Measurements from ENCODE around the gene ARL5C.
A peak's percentile ranks its signal among the peaks of the same experiment; 100 is the strongest.

The ARL5C gene

GRCh38 chr17:39197380-39198185, 31.6 kb upstream of the ARL5C start, which contains the start of gene CACNB1:
Gene CACNB1 (minus strand): TSS chr17:39197669. CDS start chr17:39197495, 174 bp downstream.
- H3K4me3 Mint-ChIP-seq = peak within 1 kb of the TSS; percentile 85 to 86
- no peaks in the 10 kb centered on the region for H3K9me3 Mint-ChIP-seq
- ATAC-seq (peak; percentile 66), DNase-seq (peak; percentile 63 to 67)
- H3K4me1 Mint-ChIP-seq = peaks cover 73% of the 10 kb centered on the region
- H3K27me3 Mint-ChIP-seq = no peaks in the 10 kb centered on the region
- H3K27ac Mint-ChIP-seq = peak within 1 kb of the TSS; percentile 9 to 79

DNA sequence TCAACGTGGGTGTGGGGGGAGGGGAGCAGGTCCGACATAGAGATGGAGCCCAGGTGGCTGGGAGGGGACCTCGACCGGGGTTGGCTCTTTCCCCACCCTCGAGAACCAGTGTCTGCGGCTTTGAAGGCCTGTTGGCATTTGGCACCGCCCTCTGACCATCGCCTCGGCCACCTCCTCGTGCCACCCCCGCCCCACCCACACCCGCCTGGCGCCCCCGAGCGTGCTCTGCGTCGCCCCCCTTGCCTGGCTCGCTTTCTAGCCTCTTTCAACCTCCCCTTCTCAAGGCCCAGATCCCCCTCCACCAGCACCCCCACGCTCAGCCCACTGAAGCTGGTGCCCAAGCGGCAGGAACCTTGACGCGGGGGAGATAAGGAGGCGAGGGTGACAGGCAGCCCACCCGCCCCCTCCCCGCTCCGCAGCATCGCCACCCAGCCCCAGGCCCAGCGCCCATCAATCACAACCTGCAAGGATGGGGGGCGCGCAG, 30.9 kb upstream of the ARL5C start:
- ATAC-seq (no peak), DNase-seq (no peak)
- H3K4me3 Mint-ChIP-seq = peak overlapping the region; percentile 85 to 86

GRCh38 chr17:39196241-39196807, 30.4 kb upstream of the ARL5C start:
- ATAC-seq (no peak), DNase-seq (no peak)
- H3K4me3 Mint-ChIP-seq = peak overlapping the region; percentile 67 to 68
- H3K27ac Mint-ChIP-seq = peak overlapping the region in 1 of 2 donors; percentile 10
- H3K4me1 Mint-ChIP-seq = peaks cover 65% of the 10 kb centered on the region
- H3K27me3 Mint-ChIP-seq = no peaks in the 10 kb centered on the region
- no peaks in the 10 kb centered on the region for H3K9me3 Mint-ChIP-seq

More for the DNA sequence above, 30.9 kb upstream of the ARL5C start:
- Mint-ChIP-seq H3K27me3 (no peaks in the 10 kb centered on the region), H3K4me1 (peaks cover 71% of the 10 kb centered on the region), H3K9me3 (no peaks in the 10 kb centered on the region), H3K27ac (peak overlapping the region in 1 of 2 donors; percentile 20)

GRCh38 chr17:39195568-39196160, 29.7 kb upstream of the ARL5C start:
- no peaks in the 10 kb centered on the region for H3K9me3 Mint-ChIP-seq
- H3K27ac Mint-ChIP-seq = no peak overlapping the region
- DNase-seq (no peak), ATAC-seq (no peak)
- peaks cover 60% of the 10 kb centered on the region for H3K4me1 Mint-ChIP-seq
- H3K4me3 Mint-ChIP-seq = peak overlapping the region; percentile 67 to 68
- H3K27me3 Mint-ChIP-seq = no peaks in the 10 kb centered on the region

DNA sequence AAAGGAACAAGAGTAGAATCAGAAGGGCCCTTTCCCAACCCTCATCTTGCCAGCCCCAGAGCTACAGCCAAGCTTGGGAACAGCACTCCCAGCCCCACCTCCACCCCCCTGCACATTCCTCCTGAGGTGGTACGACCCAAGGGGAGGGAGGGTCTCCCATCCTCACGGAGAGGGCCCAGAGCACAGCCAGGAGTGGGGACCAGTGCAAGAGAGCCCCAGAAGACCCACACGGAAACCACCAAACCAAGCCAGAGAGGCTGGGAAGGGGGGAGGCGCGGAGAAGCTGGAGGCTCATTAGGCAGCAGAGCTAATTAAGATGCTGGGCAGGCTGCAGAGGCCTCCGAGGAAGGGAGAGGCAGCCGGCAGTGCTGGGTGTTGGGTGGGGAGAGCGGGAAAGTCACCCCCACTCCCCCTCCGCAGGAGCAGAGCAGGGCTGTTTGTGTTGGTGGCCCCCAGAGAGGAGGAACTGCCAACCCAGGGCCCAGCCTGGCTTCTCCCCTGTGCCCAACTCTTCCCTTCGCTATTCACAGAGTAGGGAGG, 29.1 kb upstream of the ARL5C start:
- ATAC-seq (no peak), DNase-seq (no peak)
- no peaks in the 10 kb centered on the region for H3K9me3 Mint-ChIP-seq
- H3K4me3 Mint-ChIP-seq = no peak overlapping the region
- H3K27me3 Mint-ChIP-seq = no peaks in the 10 kb centered on the region
- no peak overlapping the region for H3K27ac Mint-ChIP-seq
- H3K4me1 Mint-ChIP-seq = peaks cover 57% of the 10 kb centered on the region

DNA sequence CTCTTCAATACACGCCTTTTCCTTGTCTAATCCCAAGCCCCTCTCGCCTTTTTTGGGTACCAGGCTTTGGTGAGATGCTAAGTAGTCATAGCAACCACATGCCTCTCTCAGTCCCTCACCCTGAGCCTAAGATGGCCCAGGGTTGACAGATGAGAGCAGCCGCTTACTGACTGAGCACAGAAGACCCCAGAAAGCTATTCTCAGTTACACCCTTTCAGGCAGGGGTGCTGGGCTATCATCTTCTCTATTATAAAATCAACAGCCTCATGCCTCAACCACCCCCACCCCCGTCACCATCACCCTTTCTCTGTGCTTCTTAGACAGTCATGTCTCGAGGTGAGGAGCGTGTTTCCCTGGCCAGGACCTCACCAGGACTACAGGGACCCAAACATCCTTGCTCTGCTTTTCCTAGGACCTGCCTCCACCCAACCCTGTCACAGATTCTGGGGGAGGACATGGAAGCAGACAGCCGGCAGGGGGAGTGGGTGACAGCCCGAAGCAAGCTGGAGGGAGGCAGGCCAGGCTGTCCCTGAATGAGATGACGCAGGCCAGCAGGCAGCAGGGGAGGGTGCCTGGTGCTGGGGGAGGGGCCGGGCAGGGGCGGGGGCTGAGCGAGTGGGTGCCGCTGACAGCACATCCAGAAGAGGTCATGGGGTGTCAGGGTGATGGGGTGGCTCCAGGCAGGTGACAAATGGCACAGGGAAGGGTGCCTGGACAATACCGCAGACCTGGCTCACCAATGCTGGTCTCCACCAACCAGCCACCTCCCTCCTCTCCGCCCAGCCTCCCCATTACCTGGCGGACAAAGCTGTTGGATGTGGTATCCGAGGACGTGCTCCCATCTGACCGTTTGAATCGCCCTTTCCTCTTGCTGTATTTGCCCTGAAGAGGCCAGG, 28.4 kb upstream of the ARL5C start:
- H3K4me3 Mint-ChIP-seq = no peak overlapping the region
- H3K27ac Mint-ChIP-seq = no peak overlapping the region
- DNase-seq = no peak
- H3K9me3 Mint-ChIP-seq = no peaks in the 10 kb centered on the region
- ATAC-seq = no peak
- H3K4me1 Mint-ChIP-seq = peaks cover 50% of the 10 kb centered on the region
- H3K27me3 Mint-ChIP-seq = no peaks in the 10 kb centered on the region

- no peaks in the 10 kb centered on the region for H3K27me3 Mint-ChIP-seq
- no peak overlapping the region for H3K4me3 Mint-ChIP-seq
- DNase-seq (no peak), ATAC-seq (no peak)
- H3K27ac Mint-ChIP-seq = no peak overlapping the region
- H3K4me1 Mint-ChIP-seq = peaks cover 41% of the 10 kb centered on the region
- no peaks in the 10 kb centered on the region for H3K9me3 Mint-ChIP-seq
These were observed 27.4 kb upstream of the ARL5C start for GRCh38 chr17:39193346-39193745.

DNA sequence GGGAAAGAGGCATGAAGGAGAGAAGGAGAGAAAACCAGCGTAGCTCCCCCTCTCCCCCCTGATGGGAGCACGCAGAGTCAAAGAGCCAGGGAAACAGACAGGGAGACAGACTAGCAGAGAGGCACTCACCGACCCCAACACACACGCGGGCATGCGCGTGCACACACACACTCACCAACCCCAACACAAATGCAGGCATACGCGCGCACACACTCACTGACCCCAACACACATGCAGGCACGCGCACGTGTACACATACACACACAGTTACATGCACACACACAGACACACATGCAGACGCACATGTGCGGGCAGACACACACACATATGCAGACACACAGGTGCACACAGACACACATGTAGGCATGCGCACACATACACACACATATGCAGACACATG, 26.9 kb upstream of the ARL5C start:
- H3K27me3 Mint-ChIP-seq = no peaks in the 10 kb centered on the region
- no peak overlapping the region for H3K27ac Mint-ChIP-seq
- DNase-seq (no peak), ATAC-seq (no peak)
- no peak overlapping the region for H3K4me3 Mint-ChIP-seq
- peaks cover 37% of the 10 kb centered on the region for H3K4me1 Mint-ChIP-seq
- no peaks in the 10 kb centered on the region for H3K9me3 Mint-ChIP-seq

GRCh38 chr17:39191750-39192510, 26.0 kb upstream of the ARL5C start:
- H3K9me3 Mint-ChIP-seq = no peaks in the 10 kb centered on the region
- H3K27me3 Mint-ChIP-seq = no peaks in the 10 kb centered on the region
- ATAC-seq (no peak), DNase-seq (no peak)
- no peak overlapping the region for H3K4me3 Mint-ChIP-seq
- peaks cover 34% of the 10 kb centered on the region for H3K4me1 Mint-ChIP-seq
- H3K27ac Mint-ChIP-seq = peak overlapping the region in 1 of 2 donors; percentile 90

GRCh38 chr17:39187152-39187830, 21.3 kb upstream of the ARL5C start:
- H3K4me3 Mint-ChIP-seq = no peak overlapping the region
- ATAC-seq = no peak
- H3K27ac Mint-ChIP-seq = no peak overlapping the region

GRCh38 chr17:39186481-39187002, 20.6 kb upstream of the ARL5C start:
- Mint-ChIP-seq H3K4me1 (no peaks in the 10 kb centered on the region), H3K4me3 (no peak overlapping the region), H3K27ac (peak overlapping the region in 1 of 2 donors; percentile 33), H3K27me3 (no peaks in the 10 kb centered on the region), H3K9me3 (no peaks in the 10 kb centered on the region)
- no peak for DNase-seq
- no peak for ATAC-seq

More at GRCh38 chr17:39187152-39187830, 21.3 kb upstream of the ARL5C start:
- H3K4me1 Mint-ChIP-seq = peaks cover 3% of the 10 kb centered on the region
- DNase-seq = no peak
- H3K27me3 Mint-ChIP-seq = no peaks in the 10 kb centered on the region
- no peaks in the 10 kb centered on the region for H3K9me3 Mint-ChIP-seq

DNA sequence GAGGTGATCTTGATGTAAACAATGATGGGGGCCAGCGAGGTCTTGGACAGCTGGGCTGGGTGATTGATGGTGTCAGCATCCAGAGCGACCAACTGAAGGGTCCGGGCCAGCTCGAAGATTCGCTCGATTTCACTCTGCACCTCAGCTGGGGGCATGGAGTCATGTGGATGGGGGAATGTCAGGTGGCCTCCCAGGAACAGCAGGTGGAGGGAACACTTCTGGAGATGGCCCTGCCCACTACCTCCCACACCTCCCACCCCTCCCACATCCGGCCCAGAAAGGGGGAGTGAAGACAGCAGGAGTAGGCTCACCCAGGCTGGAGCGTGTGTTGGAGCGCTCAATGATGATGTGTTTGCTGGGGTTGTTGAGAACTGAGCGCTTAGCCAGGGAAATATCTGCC, 17.8 kb upstream of the ARL5C start:
- ATAC-seq (no peak), DNase-seq (no peak)
- Mint-ChIP-seq H3K27me3 (no peaks in the 10 kb centered on the region), H3K27ac (no peak overlapping the region), H3K9me3 (no peaks in the 10 kb centered on the region), H3K4me1 (no peaks in the 10 kb centered on the region), H3K4me3 (no peak overlapping the region)

GRCh38 chr17:39183045-39183444, 17.1 kb upstream of the ARL5C start:
- no peak overlapping the region for H3K27ac Mint-ChIP-seq
- H3K4me1 Mint-ChIP-seq = no peaks in the 10 kb centered on the region
- H3K27me3 Mint-ChIP-seq = no peaks in the 10 kb centered on the region
- no peak overlapping the region for H3K4me3 Mint-ChIP-seq
- DNase-seq (no peak), ATAC-seq (no peak)
- no peaks in the 10 kb centered on the region for H3K9me3 Mint-ChIP-seq

- Mint-ChIP-seq H3K4me1 (no peaks in the 10 kb centered on the region), H3K27ac (no peak overlapping the region)
- no peak for ATAC-seq
These were observed 15.3 kb upstream of the ARL5C start for GRCh38 chr17:39181303-39181702.

More at GRCh38 chr17:39181303-39181702, 15.3 kb upstream of the ARL5C start:
- no peak for DNase-seq
- H3K27me3 Mint-ChIP-seq = no peaks in the 10 kb centered on the region
- H3K9me3 Mint-ChIP-seq = no peaks in the 10 kb centered on the region
- no peak overlapping the region for H3K4me3 Mint-ChIP-seq

Data from stimulated activated naive CD8-positive, alpha-beta T cell treated with anti-CD3 and anti-CD28 coated beads, Interleukin-15, amount 100 ng/mL, for 72 hours (primary cell).